Panc1 (cell line): Measurements from ENCODE around the gene GABRR2.

Experiments
- CTCF ChIP-seq: fragments of 450-650 bp; IDR thresholded peaks from 2 replicates; pipeline ENCODE4 v1.5.1; 2017; ENCODE audit warnings: mild to moderate bottlenecking
- REST ChIP-seq, 2 experiments: IDR thresholded peaks; 2 replicates each; pipeline ENCODE4 v1.6.1; 2011 to 2012; ENCODE audit warnings: low read depth in 2 of 2, control low read depth in 1 of 2, low read length in 1 of 2, mild to moderate bottlenecking in 1 of 2, moderate library complexity in 1 of 2; ENCODE audit not compliant: insufficient read depth in 1 of 2

- TF ChIP-seq CTCF (no peak), REST (IDR thresholded peaks at IDR 0.05; ENCODE audit: insufficient read depth in 1 of 2, low read depth in 2 of 2, low read length in 1 of 2) (no peak)
These were observed 29.9 kb downstream of the GABRR2 start for GRCh38 chr6:89284963-89285735.
